ENCODE measurements around the gene PRR15L.
"Not testable (repeated sequence)": the region's sequence is repeated elsewhere in the genome, so short reads cannot be mapped to it uniquely, and the experiment has no call there.

PRR15L gene

DNA sequence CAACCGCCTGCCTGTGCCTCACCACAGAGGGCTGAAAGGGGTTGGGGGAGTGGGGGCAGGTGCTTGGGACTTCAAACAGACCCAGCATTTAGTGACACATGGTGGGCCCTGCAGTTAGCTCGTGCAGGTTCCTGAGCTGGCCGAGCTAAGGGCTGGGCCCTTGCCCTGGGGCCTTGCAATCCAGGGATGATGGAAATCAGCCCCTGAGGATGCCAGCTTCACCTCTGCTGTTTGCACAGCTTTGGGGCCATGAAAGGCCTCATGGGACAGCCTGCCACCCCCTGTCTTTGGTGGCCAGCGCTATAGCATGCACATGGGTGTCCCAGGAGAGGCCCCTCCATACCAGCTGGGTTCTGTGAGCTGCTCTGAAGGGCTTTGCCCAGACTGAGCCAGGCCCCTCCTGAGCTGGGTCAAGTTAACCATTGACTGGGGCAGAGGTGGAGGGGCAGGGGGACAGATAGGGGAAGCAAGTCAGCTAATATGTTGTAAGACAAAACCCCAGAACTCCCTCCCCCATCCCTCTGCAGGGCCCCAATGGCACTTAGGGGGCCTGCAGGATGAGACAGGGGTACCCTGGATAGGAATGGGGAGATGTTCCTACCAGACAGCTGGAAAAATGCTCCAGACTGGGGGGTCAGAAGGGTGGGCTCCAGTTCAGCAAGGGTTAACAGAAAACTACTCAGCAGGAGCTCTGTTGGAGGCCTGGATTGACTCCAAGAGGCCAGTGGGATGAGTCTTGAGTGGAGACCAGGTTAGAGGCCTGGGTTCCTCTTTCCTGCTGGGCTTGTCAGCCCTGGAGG, 692 bp downstream of the PRR15L start:
- DNase-seq, result no peak

DNA sequence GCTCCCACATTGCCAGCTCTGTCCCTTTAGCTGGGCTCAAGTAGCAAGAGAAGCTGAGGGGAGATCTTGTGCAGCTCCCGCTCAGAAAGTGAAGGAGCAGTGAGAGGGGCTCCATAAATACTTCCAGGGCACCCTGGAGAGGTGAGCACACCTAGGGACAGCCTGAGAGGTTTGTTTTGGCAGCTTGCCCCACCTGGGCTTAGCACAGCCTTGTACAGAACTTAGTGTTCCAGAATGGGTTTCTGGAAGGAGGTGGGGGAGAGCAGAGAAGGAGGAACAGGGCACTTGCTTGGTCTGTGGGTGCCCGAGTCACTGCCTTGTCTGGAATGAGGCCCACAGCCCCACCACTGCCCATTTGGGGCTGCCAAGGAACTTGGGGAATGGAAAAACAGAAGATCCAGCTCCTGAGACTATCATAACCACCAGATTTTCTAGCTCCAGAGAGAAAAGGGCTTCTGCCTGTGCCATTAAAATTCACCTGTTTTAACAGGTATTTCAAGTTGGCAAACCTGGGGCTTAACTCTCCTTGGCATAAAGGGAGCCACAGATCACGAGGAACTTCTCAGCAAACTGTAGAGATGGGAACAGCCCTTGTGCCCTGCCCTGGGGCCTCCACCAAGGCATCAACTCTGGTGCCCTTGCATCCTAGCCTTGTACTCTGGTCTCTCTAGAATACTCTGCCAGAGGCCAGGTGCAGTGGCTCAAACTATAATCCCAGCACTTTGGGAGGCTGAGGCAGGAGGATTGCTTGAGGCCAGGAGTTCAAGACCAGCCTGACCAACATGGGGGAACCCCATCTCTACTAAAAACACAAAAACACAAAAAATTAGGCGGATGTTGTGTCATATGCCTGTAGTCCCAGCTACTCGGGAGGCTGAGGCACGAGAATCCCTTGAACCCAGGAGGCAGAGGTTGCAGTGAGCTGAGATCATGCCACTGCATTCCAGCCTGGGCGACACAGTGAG, 1.9 kb downstream of the PRR15L start:
- DNase-seq, result no peak

- DNase-seq, result no peak
These were observed 3.8 kb downstream of the PRR15L start for GRCh38 chr17:47953909-47954308.

GRCh38 chr17:47952171-47953021, 5.3 kb downstream of the PRR15L start:
- DNase-seq, result no peak

DNA sequence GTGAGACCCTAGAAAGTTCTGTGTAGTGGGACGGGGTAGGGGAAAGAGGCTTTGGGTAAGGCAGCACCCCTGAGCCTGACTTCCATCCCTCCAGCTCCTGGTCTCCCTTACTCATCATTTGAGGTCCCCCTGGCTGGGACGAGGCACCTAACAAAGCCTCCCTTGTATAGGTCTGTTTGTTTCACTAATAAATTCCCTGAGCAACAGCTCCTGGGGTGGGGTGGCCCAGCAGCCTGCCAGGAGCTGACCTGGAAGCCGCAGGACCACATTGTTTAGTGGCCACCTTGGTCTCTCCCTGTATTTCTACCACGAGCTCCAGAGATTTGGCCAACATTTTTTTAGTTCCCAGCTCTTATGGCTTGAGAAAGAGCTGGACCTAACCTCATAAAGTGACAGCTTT, 7.2 kb downstream of the PRR15L start:
- no peak for DNase-seq

DNA sequence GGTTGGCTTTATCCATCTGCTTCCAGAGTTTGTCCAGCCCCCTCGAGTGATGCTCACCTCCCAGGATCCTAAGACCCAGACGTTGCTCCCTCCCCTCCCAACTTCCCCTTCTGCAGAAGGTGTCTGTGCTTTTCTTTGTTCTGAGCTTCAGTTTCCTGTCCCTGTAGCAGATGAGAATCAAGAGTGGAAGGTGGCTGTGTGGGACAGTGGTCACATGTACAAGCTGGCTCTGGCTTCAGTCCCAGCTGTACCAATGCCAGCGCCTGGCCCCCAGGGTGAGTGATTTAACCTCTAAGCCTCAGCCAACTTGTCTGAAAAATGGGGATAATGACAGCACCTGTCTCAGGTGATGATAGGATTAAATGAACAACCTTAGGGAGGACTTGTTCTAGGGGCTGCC, 7.7 kb downstream of the PRR15L start:
- no peak for DNase-seq

DNA sequence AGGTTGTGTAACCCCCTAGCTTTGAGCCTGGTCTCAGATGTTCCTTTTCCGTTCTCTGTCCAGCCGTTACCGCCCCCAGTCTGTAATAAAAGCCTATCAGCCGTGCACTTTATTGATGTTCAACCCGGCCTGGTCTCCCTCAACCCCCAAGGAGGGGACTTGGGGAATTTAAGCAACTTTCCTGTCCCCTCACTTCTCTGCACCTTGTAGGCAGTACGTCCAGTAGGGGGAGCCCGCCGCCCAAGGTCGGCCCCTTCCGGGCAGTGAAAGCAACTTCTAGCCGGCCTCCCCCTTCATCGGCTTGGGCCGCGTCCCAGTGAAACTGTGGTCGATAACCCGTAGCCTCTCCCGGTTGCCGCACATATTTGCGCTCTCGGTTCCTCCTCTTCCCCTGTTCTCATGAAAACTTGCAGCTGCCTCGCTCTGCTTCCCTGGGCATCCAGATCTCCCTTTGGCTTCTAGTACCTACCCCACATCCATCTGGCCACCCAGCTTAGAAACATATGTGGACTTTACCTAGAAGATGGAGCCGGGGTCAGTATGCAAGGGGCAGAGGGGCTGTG, 8.4 kb downstream of the PRR15L start:
- peak; percentile 86 for DNase-seq

DNA sequence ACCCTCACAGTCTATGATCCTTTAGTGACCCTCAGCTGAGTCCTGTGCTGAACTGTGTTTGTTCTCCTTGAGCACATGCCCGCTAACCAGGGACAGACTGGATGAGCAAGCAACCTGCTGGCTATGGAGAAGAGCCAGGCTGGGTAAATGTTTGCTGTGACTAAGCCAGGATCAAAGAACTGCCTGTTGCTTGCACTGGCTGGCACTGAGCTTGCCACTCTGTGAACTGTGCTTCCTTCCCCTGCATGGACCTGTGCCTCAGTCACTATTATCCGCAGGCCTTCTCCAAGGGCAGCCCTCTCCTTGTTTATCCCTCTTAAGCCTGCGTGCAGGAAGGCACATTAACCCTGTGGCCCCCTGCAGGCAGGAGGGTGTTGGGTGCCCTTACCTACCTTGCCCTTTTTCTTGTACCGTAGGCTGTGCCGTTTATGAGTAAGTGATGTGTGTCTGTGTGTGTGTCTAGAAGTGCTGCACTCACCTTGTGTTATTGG, 8.9 kb downstream of the PRR15L start:
- no peak for DNase-seq

GRCh38 chr17:47946929-47947397, 10.7 kb downstream of the PRR15L start:
- peak; percentile 70 for DNase-seq

DNA sequence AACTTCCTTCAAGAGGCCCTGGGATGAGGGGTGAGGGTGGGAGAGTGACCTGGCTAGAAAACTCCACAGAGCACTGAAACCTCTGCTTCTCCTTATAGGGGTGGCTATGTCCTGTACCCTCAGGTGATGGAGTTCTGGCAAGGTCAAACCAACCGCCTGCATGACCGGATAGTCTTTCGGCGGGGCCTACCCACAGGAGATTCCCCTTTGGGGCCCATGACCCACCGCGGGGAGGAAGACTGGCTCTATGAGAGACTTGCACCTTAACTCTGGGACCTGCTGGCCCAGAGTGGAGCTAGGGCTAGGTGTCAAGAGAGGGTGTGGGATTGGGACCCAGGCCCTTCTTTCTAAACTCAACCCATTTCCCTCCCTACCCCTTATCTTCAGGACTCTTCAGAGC, 11.2 kb downstream of the PRR15L start:
- no peak for DNase-seq

- no peak for DNase-seq
These were observed 11.9 kb downstream of the PRR15L start for GRCh38 chr17:47945529-47946508.

DNA sequence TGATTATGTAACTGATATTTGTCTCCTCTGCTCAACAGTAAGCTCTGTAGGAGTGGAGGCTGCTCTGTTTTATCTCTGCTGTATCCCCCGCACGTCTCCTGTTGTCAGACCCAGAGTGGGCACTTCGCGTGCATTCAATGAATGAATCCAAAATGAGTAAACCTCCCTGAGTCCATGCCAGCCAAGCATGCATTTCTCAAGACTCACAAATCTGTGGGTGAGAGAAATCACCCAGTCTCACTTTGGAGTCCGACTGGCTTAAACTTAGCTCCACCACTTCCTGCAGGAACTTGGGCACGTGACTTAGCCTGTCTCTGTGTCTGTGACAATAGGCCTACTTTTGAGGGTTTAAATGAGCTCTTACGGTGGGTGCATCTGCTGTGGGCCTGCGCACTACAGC, 12.6 kb downstream of the PRR15L start:
- no peak for DNase-seq

GRCh38 chr17:47942568-47942967, 15.1 kb downstream of the PRR15L start:
- no peak for DNase-seq

GRCh38 chr17:47942096-47942510, 15.6 kb downstream of the PRR15L start:
- DNase-seq, result no peak

- DNase-seq, result peak; percentile 87
These were observed 16.2 kb downstream of the PRR15L start, which contains the start of gene PNPO for GRCh38 chr17:47941246-47942095. TSS of gene PNPO (plus strand) at chr17:47941571. CDS start at chr17:47941676, 105 bp downstream.

GRCh38 chr17:47937941-47938340, 19.7 kb downstream of the PRR15L start:
- no peak for DNase-seq

DNA sequence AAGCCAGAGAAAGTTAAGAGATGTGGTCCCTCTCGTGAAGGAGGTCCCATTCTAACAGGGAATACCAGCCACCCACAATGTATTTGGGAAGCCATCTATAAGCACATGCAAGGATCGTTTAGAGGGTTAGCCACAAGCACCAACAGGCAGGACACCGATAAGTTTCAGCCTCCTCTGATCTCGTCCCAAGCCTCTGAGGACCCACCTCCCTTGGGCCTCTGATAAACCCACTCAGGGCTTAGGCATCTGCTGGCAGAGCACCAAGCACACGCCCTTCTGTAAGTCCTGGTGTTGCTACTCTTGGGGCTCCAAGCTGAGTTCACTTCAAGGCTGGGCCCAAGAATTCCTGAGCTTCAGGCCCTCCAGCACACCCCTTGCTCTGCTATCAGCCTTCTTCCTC, 21.7 kb downstream of the PRR15L start:
- DNase-seq, result no peak

- not testable (repeated sequence) for DNase-seq
These were observed 22.2 kb downstream of the PRR15L start for GRCh38 chr17:47935468-47935867.

DNA sequence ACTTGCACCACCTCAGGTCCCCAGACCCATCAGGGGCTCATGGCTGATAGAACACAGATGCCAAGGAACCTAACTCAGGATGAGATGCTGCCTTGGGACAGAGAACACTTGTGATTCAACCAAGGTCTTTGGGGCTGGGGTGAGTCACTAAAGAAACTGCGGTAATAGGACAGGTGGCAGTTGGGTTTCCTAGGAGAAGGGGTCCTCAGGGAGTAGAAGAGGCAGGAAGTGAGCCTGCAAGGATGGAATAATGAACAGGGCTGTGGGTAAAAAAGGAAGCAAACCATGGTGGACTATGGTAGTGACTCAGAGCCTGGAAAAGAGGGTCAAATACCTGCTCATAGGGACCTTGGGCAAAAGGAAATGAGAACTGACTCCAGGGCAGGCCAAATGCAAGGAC, 22.8 kb downstream of the PRR15L start:
- DNase-seq, result no peak

DNA sequence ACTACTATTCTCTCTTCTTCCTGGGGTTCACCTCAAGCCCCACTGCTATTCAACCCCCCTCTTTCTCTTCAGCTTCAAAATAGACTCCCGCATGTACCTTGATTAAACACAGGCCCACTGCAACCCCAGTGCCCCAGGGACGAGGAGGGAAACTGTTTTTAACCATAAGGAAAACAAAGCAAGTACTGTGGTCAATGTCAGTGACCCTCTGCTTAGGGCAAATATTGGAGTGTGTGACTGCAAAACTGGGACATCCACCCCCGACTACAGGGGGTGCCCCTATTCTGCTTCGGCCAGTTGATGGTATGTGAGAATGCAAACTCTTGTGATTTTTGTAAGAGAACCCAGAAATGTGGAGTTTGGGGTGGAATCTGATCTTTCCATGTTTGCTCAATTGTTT, 25.8 kb downstream of the PRR15L start:
- no peak for DNase-seq

Measured in activated CD4-positive, CD25-positive, alpha-beta regulatory T cell treated with anti-CD3 and anti-CD28 coated beads, Interleukin-2, amount 50 U/mL, for 72 hours (primary cell).